H9 (cell line): ENCODE results near the gene RHEX. TPM values are rescaled to one million over a fixed set of nuclear protein-coding genes. Genes with fewer than 3 reads are reported as not detected.

Source experiments
- DNase-seq: peaks from one replicate; pipeline ENCODE4 v3.0.0-alpha.2; 2017
- H2AFZ ChIP-seq: one replicate; pipeline ENCODE4 v1.6.1; 2013; ENCODE audit warnings: mild to moderate bottlenecking, low read length, control low read depth, moderate library complexity
- H2AK5ac ChIP-seq: 2 replicates; pipeline ENCODE4 v1.6.1; 2013; ENCODE audit warnings: low read length, control low read depth, mixed read lengths; ENCODE audit not compliant: insufficient read length
- H2BK120ac ChIP-seq: one replicate; pipeline ENCODE4 v1.6.1; 2013; ENCODE audit warnings: low read depth, mild to moderate bottlenecking, low read length, control low read depth, inconsistent platforms; ENCODE audit not compliant: poor library complexity, severe bottlenecking
- H2BK12ac ChIP-seq: 2 replicates; pipeline ENCODE4 v1.6.1; 2013; ENCODE audit warnings: low read length, control low read depth, mixed read lengths, low read depth; ENCODE audit not compliant: insufficient read length
- H2BK15ac ChIP-seq: 2 replicates; pipeline ENCODE4 v1.6.1; 2013; ENCODE audit warnings: low read depth, low read length, control low read depth
- H2BK20ac ChIP-seq: one replicate; pipeline ENCODE4 v1.6.1; 2013; ENCODE audit warnings: low read depth, mild to moderate bottlenecking, low read length, control low read depth, inconsistent platforms; ENCODE audit not compliant: poor library complexity, severe bottlenecking
- H2BK5ac ChIP-seq: 2 replicates; pipeline ENCODE4 v1.6.1; 2013; ENCODE audit warnings: low read length, control low read depth, mixed read lengths; ENCODE audit not compliant: insufficient read length
- H3K14ac ChIP-seq: 2 replicates; pipeline ENCODE4 v1.6.1; 2013; ENCODE audit warnings: low read length, control low read depth; ENCODE audit not compliant: insufficient read depth
- H3K18ac ChIP-seq: 2 replicates; pipeline ENCODE4 v1.6.1; 2013; ENCODE audit warnings: low read depth, mild to moderate bottlenecking, mixed read lengths, low read length, control low read depth; ENCODE audit not compliant: insufficient read length
- H3K23ac ChIP-seq: 2 replicates; pipeline ENCODE4 v1.6.1; 2013; ENCODE audit warnings: low read length, control low read depth, mixed read lengths, low read depth; ENCODE audit not compliant: insufficient read length
- H3K23me2 ChIP-seq: 2 replicates; pipeline ENCODE4 v1.6.1; 2013; ENCODE audit warnings: low read depth, mild to moderate bottlenecking, mixed read lengths, low read length, control low read depth; ENCODE audit not compliant: insufficient read length, poor library complexity, severe bottlenecking
- H3K27ac ChIP-seq: 2 replicates; pipeline ENCODE4 v1.5.1; 2013; ENCODE audit warnings: low read length, control low read depth, mixed read lengths, low read depth; ENCODE audit not compliant: insufficient read length
- H3K27me3 ChIP-seq: 2 replicates; pipeline ENCODE4 v1.6.1; 2013; ENCODE audit warnings: low read length, control low read depth, inconsistent platforms; ENCODE audit not compliant: insufficient read depth
- H3K4ac ChIP-seq: 2 replicates; pipeline ENCODE4 v1.6.1; 2013; ENCODE audit warnings: low read depth, mild to moderate bottlenecking, control low read depth, inconsistent platforms, low read length, moderate library complexity
- H3K4me1 ChIP-seq: 2 replicates; pipeline ENCODE4 v1.6.1; 2013; ENCODE audit warnings: low read length, control low read depth, inconsistent platforms; ENCODE audit not compliant: insufficient read depth
- H3K4me2 ChIP-seq: 2 replicates; pipeline ENCODE4 v1.6.1; 2013; ENCODE audit warnings: low read length, control low read depth, mixed read lengths; ENCODE audit not compliant: insufficient read length, insufficient read depth
- H3K56ac ChIP-seq: 2 replicates; pipeline ENCODE4 v1.6.1; 2013; ENCODE audit warnings: low read depth, mild to moderate bottlenecking, mixed read lengths, low read length, control low read depth; ENCODE audit not compliant: insufficient read length
- H3K79me1 ChIP-seq: 2 replicates; pipeline ENCODE4 v1.6.1; 2013; ENCODE audit warnings: low read depth, mild to moderate bottlenecking, moderate library complexity, low read length, control low read depth, inconsistent platforms; ENCODE audit not compliant: insufficient read depth, poor library complexity, severe bottlenecking
- H3K79me2 ChIP-seq: 2 replicates; pipeline ENCODE4 v1.6.1; 2013; ENCODE audit warnings: low read length, control low read depth, inconsistent platforms; ENCODE audit not compliant: insufficient read depth
- H3K9ac ChIP-seq: 2 replicates; pipeline ENCODE4 v1.6.1; 2013; ENCODE audit warnings: low read length, control low read depth, mixed read lengths; ENCODE audit not compliant: insufficient read length; ENCODE audit errors: extremely low read depth
- H3K9me3 ChIP-seq: one replicate; pipeline ENCODE4 v1.6.1; 2013; ENCODE audit warnings: low read depth, low read length, inconsistent platforms; ENCODE audit not compliant: control insufficient read depth
- H3T11ph ChIP-seq: one replicate; pipeline ENCODE4 v1.6.1; 2013; ENCODE audit warnings: mild to moderate bottlenecking, low read length, control low read depth, inconsistent platforms
- H4K20me1 ChIP-seq: one replicate; pipeline ENCODE4 v1.6.1; 2013; ENCODE audit not compliant: control insufficient read depth, insufficient read length, insufficient read depth
- H4K5ac ChIP-seq: 2 replicates; pipeline ENCODE4 v1.6.1; 2013; ENCODE audit warnings: low read depth, mild to moderate bottlenecking, mixed read lengths, low read length, control low read depth; ENCODE audit not compliant: insufficient read length
- H4K8ac ChIP-seq: replicated peaks from 2 replicates; pipeline ENCODE4 v1.6.1; 2013; ENCODE audit warnings: low read length, control low read depth, mixed read lengths, low read depth; ENCODE audit not compliant: insufficient read length
- H4K91ac ChIP-seq: 2 replicates; pipeline ENCODE4 v1.6.1; 2013; ENCODE audit warnings: low read depth, mild to moderate bottlenecking, moderate library complexity, mixed read lengths, low read length, control low read depth; ENCODE audit not compliant: insufficient read length
- H3K27ac Mint-ChIP-seq, 3 experiments: 2 replicates in 2 of 3; 3 replicates in 1 of 3; pipeline ENCODE4 v1.8.0; 2020 to 2021; ENCODE audit warnings: mixed read lengths in 3 of 3, mild to moderate bottlenecking in 1 of 3, moderate library complexity in 1 of 3
- H3K27me3 Mint-ChIP-seq: 2 replicates; pipeline ENCODE4 v1.8.0; 2021; ENCODE audit warnings: low read depth, mild to moderate bottlenecking, moderate library complexity, mixed read lengths
- H3K36me3 Mint-ChIP-seq, 3 experiments: 2 replicates in 2 of 3; 3 replicates in 1 of 3; pipeline ENCODE4 v1.8.0; 2020 to 2021; ENCODE audit warnings: low read depth in 3 of 3, mixed read lengths in 3 of 3; ENCODE audit not compliant: insufficient read depth in 1 of 3
- H3K4me1 Mint-ChIP-seq, 2 experiments: 2 replicates each; pipeline ENCODE4 v1.8.0; 2020; ENCODE audit warnings: mixed read lengths in 2 of 2
- H3K4me3 Mint-ChIP-seq, 2 experiments: 2 replicates in 1 of 2; 3 replicates in 1 of 2; pipeline ENCODE4 v1.8.0; 2020 to 2021; ENCODE audit warnings: mild to moderate bottlenecking in 2 of 2, mixed read lengths in 2 of 2, moderate library complexity in 1 of 2
- H3K9me3 Mint-ChIP-seq, 2 experiments: 2 replicates in 1 of 2; 3 replicates in 1 of 2; pipeline ENCODE4 v1.8.0; 2020; ENCODE audit warnings: mild to moderate bottlenecking in 2 of 2, mixed read lengths in 2 of 2, moderate library complexity in 1 of 2
- CTCF ChIP-seq: fragments of 200-600 bp; sonication (generic); conservative IDR thresholded peaks from 3 replicates; pipeline ENCODE4 v1.8.0; 2021; ENCODE audit warnings: antibody characterized with exemption, mild to moderate bottlenecking
- WGBS: extraction: QIAGEN DNeasy Blood & Tissue Kit; methylation state at CpG from one replicate; pipeline ENCODE4 v1.1.7; 2013; ENCODE audit warnings: missing lambda C conversion rate, low lambda C conversion rate, mixed read lengths; ENCODE audit not compliant: insufficient read length; ENCODE audit errors: extremely low coverage; 5-methylcytosine and 5-hydroxymethylcytosine counted together
- total RNA-seq: library from RNA; stranded (reverse); gene quantifications from 2 replicates; pipeline ENCODE4 v1.2.1, GENCODE V29; 2021

RHEX gene
- total RNA-seq, 1 experiment from 2014 or later: not detected

GRCh38 chr1:206067486-206068227 lies 14.7 kb downstream of the RHEX start:
- Histone ChIP-seq H3K23ac (no peak overlapping the region), H4K8ac (no peak overlapping the region), H4K5ac (no peak overlapping the region), H2BK120ac (no peak overlapping the region), H3K18ac (no peak overlapping the region), H2AFZ (no peak overlapping the region), H3K79me2 (no peaks in the 10 kb centered on the region), H2BK20ac (no peak overlapping the region), H3K4me1 (no peaks in the 10 kb centered on the region), H4K91ac (no peak overlapping the region), H3K27ac (no peak overlapping the region), H2BK15ac (no peak overlapping the region), H3K27me3 (no peaks in the 10 kb centered on the region), H2BK12ac (no peak overlapping the region), H3K79me1 (no peaks in the 10 kb centered on the region), H3K56ac (no peak overlapping the region), H3K9ac (no peak overlapping the region), H4K20me1 (no peaks in the 10 kb centered on the region), H2BK5ac (no peak overlapping the region), H3K4ac (no peak overlapping the region), H3K14ac (no peak overlapping the region), H2AK5ac (no peak overlapping the region), H3K4me2 (no peak overlapping the region), H3K23me2 (no peaks in the 10 kb centered on the region), H3T11ph (no peak overlapping the region), H3K9me3 (no peaks in the 10 kb centered on the region)
- peak overlapping the region in 1 of 3 experiments; percentile 17; a peak in 1 of 7 replicates for H3K27ac Mint-ChIP-seq
- no peak for DNase-seq
- H3K27me3 Mint-ChIP-seq: peaks cover 7% of the 10 kb centered on the region
- peaks cover 0 to 11% of the 10 kb centered on the region in 2 experiments; a peak in 2 of 4 replicates for H3K4me1 Mint-ChIP-seq
- peaks cover 10 to 14% of the 10 kb centered on the region in 2 experiments for H3K9me3 Mint-ChIP-seq
- H3K36me3 Mint-ChIP-seq: peaks cover 6 to 7% (median 6%) of the 10 kb centered on the region in 3 experiments
- no peak overlapping the region for H3K4me3 Mint-ChIP-seq
- whole genome bisulfite sequencing: no CpG with 5 or more reads among the region's 8 CpGs
- no peak for TF ChIP-seq CTCF
